Measurements from ENCODE around the gene GLIPR2. TPM values are rescaled to one million over a fixed set of nuclear protein-coding genes. Genes with fewer than 3 reads are reported as not detected.

The GLIPR2 gene
- total and polyA plus RNA-seq, 2 experiments from 2014 or later, result 5.1 to 5.7 TPM

DNA sequence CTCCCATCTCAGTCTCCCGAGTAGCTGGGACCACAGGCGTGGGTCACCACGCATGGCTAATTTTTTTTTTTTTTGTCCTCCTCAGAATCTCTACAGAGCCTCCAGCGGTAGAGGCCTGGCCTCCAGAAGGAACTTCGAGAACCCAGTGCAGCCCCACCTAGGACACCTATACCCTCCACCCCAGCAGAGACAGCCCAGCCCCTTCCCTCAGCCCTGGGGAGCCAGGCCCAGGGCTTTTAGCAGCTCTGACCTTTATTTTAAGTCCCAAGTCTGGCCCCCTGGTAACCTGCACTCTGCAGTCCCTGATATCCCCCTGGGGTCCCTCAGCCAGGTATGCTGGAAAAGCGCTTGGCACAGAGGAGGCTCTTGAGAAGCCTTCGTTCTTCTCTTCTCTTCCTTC is 5.2 kb downstream of the GLIPR2 start (continued):
- TF ChIP-seq, protein P1, sequence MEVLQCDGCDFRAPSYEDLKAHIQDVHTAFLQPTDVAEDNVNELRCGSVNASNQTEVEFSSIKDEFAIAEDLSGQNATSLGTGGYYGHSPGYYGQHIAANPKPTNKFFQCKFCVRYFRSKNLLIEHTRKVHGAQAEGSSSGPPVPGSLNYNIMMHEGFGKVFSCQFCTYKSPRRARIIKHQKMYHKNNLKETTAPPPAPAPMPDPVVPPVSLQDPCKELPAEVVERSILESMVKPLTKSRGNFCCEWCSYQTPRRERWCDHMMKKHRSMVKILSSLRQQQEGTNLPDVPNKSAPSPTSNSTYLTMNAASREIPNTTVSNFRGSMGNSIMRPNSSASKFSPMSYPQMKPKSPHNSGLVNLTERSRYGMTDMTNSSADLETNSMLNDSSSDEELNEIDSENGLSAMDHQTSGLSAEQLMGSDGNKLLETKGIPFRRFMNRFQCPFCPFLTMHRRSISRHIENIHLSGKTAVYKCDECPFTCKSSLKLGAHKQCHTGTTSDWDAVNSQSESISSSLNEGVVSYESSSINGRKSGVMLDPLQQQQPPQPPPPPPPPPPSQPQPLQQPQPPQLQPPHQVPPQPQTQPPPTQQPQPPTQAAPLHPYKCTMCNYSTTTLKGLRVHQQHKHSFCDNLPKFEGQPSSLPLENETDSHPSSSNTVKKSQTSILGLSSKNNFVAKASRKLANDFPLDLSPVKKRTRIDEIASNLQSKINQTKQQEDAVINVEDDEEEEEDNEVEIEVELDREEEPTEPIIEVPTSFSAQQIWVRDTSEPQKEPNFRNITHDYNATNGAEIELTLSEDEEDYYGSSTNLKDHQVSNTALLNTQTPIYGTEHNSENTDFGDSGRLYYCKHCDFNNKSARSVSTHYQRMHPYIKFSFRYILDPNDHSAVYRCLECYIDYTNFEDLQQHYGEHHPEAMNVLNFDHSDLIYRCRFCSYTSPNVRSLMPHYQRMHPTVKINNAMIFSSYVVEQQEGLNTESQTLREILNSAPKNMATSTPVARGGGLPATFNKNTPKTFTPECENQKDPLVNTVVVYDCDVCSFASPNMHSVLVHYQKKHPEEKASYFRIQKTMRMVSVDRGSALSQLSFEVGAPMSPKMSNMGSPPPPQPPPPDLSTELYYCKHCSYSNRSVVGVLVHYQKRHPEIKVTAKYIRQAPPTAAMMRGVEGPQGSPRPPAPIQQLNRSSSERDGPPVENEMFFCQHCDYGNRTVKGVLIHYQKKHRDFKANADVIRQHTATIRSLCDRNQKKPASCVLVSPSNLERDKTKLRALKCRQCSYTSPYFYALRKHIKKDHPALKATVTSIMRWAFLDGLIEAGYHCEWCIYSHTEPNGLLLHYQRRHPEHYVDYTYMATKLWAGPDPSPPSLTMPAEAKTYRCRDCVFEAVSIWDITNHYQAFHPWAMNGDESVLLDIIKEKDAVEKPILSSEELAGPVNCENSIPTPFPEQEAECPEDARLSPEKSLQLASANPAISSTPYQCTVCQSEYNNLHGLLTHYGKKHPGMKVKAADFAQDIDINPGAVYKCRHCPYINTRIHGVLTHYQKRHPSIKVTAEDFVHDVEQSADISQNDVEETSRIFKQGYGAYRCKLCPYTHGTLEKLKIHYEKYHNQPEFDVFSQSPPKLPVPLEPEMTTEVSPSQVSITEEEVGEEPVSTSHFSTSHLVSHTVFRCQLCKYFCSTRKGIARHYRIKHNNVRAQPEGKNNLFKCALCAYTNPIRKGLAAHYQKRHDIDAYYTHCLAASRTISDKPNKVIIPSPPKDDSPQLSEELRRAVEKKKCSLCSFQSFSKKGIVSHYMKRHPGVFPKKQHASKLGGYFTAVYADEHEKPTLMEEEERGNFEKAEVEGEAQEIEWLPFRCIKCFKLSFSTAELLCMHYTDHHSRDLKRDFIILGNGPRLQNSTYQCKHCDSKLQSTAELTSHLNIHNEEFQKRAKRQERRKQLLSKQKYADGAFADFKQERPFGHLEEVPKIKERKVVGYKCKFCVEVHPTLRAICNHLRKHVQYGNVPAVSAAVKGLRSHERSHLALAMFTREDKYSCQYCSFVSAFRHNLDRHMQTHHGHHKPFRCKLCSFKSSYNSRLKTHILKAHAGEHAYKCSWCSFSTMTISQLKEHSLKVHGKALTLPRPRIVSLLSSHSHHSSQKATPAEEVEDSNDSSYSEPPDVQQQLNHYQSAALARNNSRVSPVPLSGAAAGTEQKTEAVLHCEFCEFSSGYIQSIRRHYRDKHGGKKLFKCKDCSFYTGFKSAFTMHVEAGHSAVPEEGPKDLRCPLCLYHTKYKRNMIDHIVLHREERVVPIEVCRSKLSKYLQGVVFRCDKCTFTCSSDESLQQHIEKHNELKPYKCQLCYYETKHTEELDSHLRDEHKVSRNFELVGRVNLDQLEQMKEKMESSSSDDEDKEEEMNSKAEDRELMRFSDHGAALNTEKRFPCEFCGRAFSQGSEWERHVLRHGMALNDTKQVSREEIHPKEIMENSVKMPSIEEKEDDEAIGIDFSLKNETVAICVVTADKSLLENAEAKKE (CRISPR knock-in tag; IDR thresholded peaks at IDR 0.05), result no peak
- TF ChIP-seq, protein P2, sequence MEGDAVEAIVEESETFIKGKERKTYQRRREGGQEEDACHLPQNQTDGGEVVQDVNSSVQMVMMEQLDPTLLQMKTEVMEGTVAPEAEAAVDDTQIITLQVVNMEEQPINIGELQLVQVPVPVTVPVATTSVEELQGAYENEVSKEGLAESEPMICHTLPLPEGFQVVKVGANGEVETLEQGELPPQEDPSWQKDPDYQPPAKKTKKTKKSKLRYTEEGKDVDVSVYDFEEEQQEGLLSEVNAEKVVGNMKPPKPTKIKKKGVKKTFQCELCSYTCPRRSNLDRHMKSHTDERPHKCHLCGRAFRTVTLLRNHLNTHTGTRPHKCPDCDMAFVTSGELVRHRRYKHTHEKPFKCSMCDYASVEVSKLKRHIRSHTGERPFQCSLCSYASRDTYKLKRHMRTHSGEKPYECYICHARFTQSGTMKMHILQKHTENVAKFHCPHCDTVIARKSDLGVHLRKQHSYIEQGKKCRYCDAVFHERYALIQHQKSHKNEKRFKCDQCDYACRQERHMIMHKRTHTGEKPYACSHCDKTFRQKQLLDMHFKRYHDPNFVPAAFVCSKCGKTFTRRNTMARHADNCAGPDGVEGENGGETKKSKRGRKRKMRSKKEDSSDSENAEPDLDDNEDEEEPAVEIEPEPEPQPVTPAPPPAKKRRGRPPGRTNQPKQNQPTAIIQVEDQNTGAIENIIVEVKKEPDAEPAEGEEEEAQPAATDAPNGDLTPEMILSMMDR (conservative IDR thresholded peaks at IDR 0.05; ENCODE audit: low read depth in 2 of 2), result no peak
- TF ChIP-seq, protein P3, sequence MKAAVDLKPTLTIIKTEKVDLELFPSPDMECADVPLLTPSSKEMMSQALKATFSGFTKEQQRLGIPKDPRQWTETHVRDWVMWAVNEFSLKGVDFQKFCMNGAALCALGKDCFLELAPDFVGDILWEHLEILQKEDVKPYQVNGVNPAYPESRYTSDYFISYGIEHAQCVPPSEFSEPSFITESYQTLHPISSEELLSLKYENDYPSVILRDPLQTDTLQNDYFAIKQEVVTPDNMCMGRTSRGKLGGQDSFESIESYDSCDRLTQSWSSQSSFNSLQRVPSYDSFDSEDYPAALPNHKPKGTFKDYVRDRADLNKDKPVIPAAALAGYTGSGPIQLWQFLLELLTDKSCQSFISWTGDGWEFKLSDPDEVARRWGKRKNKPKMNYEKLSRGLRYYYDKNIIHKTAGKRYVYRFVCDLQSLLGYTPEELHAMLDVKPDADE (IDR thresholded peaks at IDR 0.05), result no peak

DNA sequence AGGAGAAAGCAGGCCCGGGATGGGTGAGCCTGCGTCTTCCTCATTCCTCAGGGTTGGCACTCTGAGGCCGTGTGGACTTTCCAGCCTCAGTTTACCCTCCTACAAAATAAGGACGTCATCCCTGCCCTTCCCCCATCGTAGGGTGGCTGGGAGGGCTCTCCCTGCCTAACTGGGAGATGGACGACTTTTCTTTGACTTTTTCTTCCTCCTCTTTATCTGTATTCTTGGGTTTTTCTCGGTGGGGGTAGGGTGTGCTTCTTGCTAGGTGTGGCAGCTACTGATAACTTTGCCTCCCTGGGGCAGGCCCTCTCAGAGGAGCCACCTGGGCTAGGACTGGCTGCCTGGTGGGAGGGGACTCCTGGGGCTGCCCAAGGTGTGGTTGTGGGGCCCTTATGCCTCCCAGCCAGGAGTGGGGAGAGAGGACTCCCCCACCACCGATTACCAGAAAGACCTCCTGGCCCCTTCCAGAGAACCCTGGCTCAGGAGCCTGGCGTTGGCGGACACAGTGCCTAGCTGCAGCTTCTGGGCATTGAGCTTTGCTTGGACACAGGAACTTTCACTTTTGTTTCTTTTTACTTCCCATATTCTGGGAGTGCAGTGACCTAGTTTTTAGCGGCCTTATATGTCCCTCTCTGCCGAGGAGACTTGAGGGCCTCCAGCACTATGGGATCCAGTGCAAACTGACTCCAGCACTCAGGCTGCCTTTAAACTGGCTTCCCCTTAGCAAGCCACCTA is 6.1 kb downstream of the GLIPR2 start:
- 0 out of 2 replicates have a peak, but pooled peaks cover 3% of the 10 kb centered on the region for H3K9me2 ChIP-seq (ENCODE audit: insufficient read depth)
- Mint-ChIP-seq H3K27ac (no peak overlapping the region), H3K4me1 (peaks cover 9% of the 10 kb centered on the region), H3K36me3 (ENCODE audit: low read depth) (peaks cover 14% of the 10 kb centered on the region), H3K9me3 (peaks cover 18% of the 10 kb centered on the region), H3K27me3 (ENCODE audit: insufficient read depth, low read depth, poor library complexity) (peaks cover 19% of the 10 kb centered on the region), H3K4me3 (no peak overlapping the region)
- ATAC-seq, result no peak
- 0 out of 2 replicates have a peak, but pooled peaks cover 4% of the 10 kb centered on the region for H3K4me1 ChIP-seq (ENCODE audit: insufficient read depth)
- H3F3A ChIP-seq (replicated peaks; ENCODE audit: low read depth), result no peaks in the 10 kb centered on the region
- H3K27ac ChIP-seq (ENCODE audit: low read depth), result no peak overlapping the region
- H3K4me2 ChIP-seq, result no peak overlapping the region
- H4K20me1 ChIP-seq (replicated peaks; ENCODE audit: insufficient read depth), result peaks cover 4% of the 10 kb centered on the region; the same call in 1 of the 2 replicates
- no peaks in the 10 kb centered on the region for H3K79me2 ChIP-seq (replicated peaks; ENCODE audit: insufficient read depth)
- no peaks in the 10 kb centered on the region for H3K36me3 ChIP-seq (ENCODE audit: insufficient read depth)
- no peak for DNase-seq (ENCODE audit: low spot score)
- no peak overlapping the region for H2AFZ ChIP-seq
- H3K4me3 ChIP-seq, result no peak overlapping the region
- peaks cover 26% of the 10 kb centered on the region for H3K27me3 ChIP-seq (ENCODE audit: insufficient read depth)
- TF ChIP-seq ZNF331 (CRISPR knock-in tag; IDR thresholded peaks at IDR 0.05; ENCODE audit: low read depth), result no peak
- TF ChIP-seq EZH2phosphoT487 (IDR thresholded peaks at IDR 0.05; ENCODE audit: unreplicated experiment), result no peak
- TF ChIP-seq, protein P4, sequence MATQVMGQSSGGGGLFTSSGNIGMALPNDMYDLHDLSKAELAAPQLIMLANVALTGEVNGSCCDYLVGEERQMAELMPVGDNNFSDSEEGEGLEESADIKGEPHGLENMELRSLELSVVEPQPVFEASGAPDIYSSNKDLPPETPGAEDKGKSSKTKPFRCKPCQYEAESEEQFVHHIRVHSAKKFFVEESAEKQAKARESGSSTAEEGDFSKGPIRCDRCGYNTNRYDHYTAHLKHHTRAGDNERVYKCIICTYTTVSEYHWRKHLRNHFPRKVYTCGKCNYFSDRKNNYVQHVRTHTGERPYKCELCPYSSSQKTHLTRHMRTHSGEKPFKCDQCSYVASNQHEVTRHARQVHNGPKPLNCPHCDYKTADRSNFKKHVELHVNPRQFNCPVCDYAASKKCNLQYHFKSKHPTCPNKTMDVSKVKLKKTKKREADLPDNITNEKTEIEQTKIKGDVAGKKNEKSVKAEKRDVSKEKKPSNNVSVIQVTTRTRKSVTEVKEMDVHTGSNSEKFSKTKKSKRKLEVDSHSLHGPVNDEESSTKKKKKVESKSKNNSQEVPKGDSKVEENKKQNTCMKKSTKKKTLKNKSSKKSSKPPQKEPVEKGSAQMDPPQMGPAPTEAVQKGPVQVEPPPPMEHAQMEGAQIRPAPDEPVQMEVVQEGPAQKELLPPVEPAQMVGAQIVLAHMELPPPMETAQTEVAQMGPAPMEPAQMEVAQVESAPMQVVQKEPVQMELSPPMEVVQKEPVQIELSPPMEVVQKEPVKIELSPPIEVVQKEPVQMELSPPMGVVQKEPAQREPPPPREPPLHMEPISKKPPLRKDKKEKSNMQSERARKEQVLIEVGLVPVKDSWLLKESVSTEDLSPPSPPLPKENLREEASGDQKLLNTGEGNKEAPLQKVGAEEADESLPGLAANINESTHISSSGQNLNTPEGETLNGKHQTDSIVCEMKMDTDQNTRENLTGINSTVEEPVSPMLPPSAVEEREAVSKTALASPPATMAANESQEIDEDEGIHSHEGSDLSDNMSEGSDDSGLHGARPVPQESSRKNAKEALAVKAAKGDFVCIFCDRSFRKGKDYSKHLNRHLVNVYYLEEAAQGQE (IDR thresholded peaks at IDR 0.05; ENCODE audit: unreplicated experiment), result no peak

Data from GM23338 (cell line).